ENCODE measurements around the gene TGFB1. TPM values are rescaled to one million over a fixed set of nuclear protein-coding genes. Genes with fewer than 3 reads are reported as not detected.
A peak's percentile ranks its signal among the peaks of the same experiment; 100 is the strongest.

Gene TGFB1
- total and polyA plus RNA-seq, 9 of the 15 experiments (the other 6 are each of a cell fraction or from before 2014, with no cell fraction given) = 0.24 to 159 (median 17.2) TPM

GRCh38 chr19:41321600-41322270 is 32.0 kb downstream of the TGFB1 start (continued):
- TF ChIP-seq KDM1A (IDR thresholded peaks at IDR 0.05) (peak; percentile 53 to 76; a peak in 3 of 4 replicates), POLR2G (IDR thresholded peaks at IDR 0.05; ENCODE audit: low read depth, low read length) (peak; percentile 39; the same call in 1 of the 2 replicates), SP1 (CRISPR knock-in tag; IDR thresholded peaks at IDR 0.05) (peak; percentile 53; the same call in 1 of the 2 replicates), CCNT2 (IDR thresholded peaks at IDR 0.05; ENCODE audit: borderline replicate concordance, extremely low read depth, insufficient read length, low read depth, low read length) (no peak), KLF16 (IDR thresholded peaks at IDR 0.05) (peak; percentile 44; the same call in 1 of the 2 replicates), LCOR (CRISPR knock-in tag; IDR thresholded peaks at IDR 0.05) (0 out of 2 replicates have a peak, but pooled peaks have one; percentile 22), CBFA2T3 (IDR thresholded peaks at IDR 0.05) (peak; percentile 39), DIDO1 (tag; IDR thresholded peaks at IDR 0.05; ENCODE audit: low read depth) (no peak), BACH1 (tag; IDR thresholded peaks at IDR 0.05) (0 out of 2 replicates have a peak, but pooled peaks have one; percentile 24), SRSF7 (optimal IDR thresholded peaks at IDR 0.05; ENCODE audit: low read depth, low read length) (no peak), RNF2 (IDR thresholded peaks at IDR 0.05) (no peak), FOSL1 (tag; conservative IDR thresholded peaks at IDR 0.05) (peak; percentile 59; the same call in 1 of the 2 replicates), TFAP4 (CRISPR knock-in tag; IDR thresholded peaks at IDR 0.05; ENCODE audit: borderline replicate concordance) (peak; percentile 39), SRSF9 (IDR thresholded peaks at IDR 0.05; ENCODE audit: borderline replicate concordance, low read depth, low read length) (no peak), VEZF1 (CRISPR knock-in tag; IDR thresholded peaks at IDR 0.05) (peak; percentile 70), SMARCE1 (IDR thresholded peaks at IDR 0.05) (peak; percentile 35; the same call in 1 of the 2 replicates), ZBTB7A (IDR thresholded peaks at IDR 0.05; ENCODE audit: borderline replicate concordance, control insufficient read depth, low read depth, low read length) (peak; percentile 59), ARID1B (IDR thresholded peaks at IDR 0.05) (peak; percentile 51), RBFOX2 (IDR thresholded peaks at IDR 0.05; ENCODE audit: low read depth, low read length) (peak; percentile 46), ZNF639 (CRISPR knock-in tag; conservative IDR thresholded peaks at IDR 0.05 in 1 of 2, IDR thresholded peaks at IDR 0.05 in 1 of 2) (peak in 1 of 2 experiments; percentile 43; a peak in 1 of 4 replicates), RCOR1 (IDR thresholded peaks at IDR 0.05; ENCODE audit: borderline replicate concordance in 1 of 2, low read depth in 2 of 2, low read length in 2 of 2) (0 out of 4 replicates have a peak, but pooled peaks of 1 of the 2 experiments have one; percentile 9)
